ENCODE data around the gene SPZ1.
A peak's percentile ranks its signal among the peaks of the same experiment; 100 is the strongest.

Gene SPZ1

GRCh38 chr5:80341016-80341775 is 21.4 kb downstream of the SPZ1 start:
- TF ChIP-seq CTCF (IDR thresholded peaks at IDR 0.05) = no peak

GRCh38 chr5:80343067-80343466 is 23.3 kb downstream of the SPZ1 start:
- no peak for TF ChIP-seq CTCF (IDR thresholded peaks at IDR 0.05)

- peak; percentile 28; the same call in 1 of the 2 replicates for TF ChIP-seq CTCF (IDR thresholded peaks at IDR 0.05)
Measured at GRCh38 chr5:80346055-80346454, 26.3 kb downstream of the SPZ1 start.

- TF ChIP-seq CTCF (IDR thresholded peaks at IDR 0.05) = no peak
Measured at GRCh38 chr5:80348171-80348570, 28.4 kb downstream of the SPZ1 start.

GRCh38 chr5:80355686-80356085 is 35.9 kb downstream of the SPZ1 start:
- no peak for TF ChIP-seq CTCF (IDR thresholded peaks at IDR 0.05)

- no peak for TF ChIP-seq CTCF (IDR thresholded peaks at IDR 0.05)
Measured at GRCh38 chr5:80357671-80358070, 37.9 kb downstream of the SPZ1 start.

- no peak for TF ChIP-seq CTCF (IDR thresholded peaks at IDR 0.05)
Measured at GRCh38 chr5:80360914-80361444, 41.2 kb downstream of the SPZ1 start.

Measured in LNCAP (cell line).